GM21360 (cell line): ENCODE results near the gene ACTR3C.

Experiments
- ATAC-seq: cut with Tn5 transposase; IDR thresholded peaks from one replicate; pipeline ENCODE4 v1.9.1; 2021; ENCODE audit warnings: mild to moderate bottlenecking, moderate library complexity; ENCODE audit not compliant: unreplicated experiment

Gene ACTR3C

DNA sequence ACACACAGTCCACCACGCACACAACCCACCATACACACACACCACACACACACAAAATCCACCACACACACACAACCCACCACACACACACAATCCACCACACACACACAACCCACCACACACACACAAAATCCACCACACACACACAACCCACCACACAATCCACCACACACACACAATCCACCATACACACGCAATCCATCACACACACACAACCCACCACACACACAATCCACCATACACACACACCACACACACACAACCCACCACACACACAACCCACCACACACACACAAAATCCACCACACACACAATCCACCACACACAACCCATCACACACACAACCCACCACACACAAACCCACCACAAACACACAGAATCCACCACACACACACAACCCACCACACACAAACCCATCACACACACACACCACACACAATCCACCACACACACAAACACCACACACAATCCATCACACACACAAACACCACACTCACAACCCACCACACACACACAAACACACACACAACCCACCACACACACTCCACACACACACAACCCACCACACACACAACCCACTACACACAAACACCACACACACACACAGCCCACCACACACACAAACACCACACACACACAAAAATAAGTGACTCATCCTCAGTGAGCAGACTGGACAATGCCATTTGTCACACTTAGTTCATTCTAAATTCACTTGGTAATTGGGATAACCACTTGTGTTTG lies 36.4 kb upstream of the ACTR3C start:
- no peak for ATAC-seq

GRCh38 chr7:150358988-150359621 lies 35.8 kb upstream of the ACTR3C start:
- ATAC-seq = no peak

GRCh38 chr7:150358433-150358832 lies 35.1 kb upstream of the ACTR3C start:
- no peak for ATAC-seq

- ATAC-seq = peak; percentile 2
Measured at GRCh38 chr7:150357771-150358427, 34.6 kb upstream of the ACTR3C start.

GRCh38 chr7:150357270-150357669 lies 33.9 kb upstream of the ACTR3C start:
- ATAC-seq = peak; percentile 52

GRCh38 chr7:150356265-150356897 lies 33.0 kb upstream of the ACTR3C start:
- no peak for ATAC-seq

DNA sequence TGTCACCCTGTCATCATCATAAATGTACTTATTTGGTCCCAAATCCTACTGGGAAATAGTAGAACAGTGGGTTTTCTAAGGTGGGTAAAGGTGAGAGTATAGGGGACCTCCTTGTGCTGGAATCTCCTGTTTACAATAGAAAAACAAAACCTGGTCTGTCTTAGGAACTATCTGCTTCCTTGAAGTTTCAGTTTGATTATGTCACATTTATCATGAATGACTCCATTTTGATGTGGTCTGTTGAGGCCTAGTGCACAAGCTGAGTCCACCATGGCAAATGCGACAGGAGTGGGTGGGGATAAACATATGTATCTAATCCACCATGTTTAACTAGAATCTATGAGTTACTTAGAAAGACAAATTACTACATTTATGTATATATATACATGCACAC lies 32.3 kb upstream of the ACTR3C start:
- ATAC-seq = no peak

DNA sequence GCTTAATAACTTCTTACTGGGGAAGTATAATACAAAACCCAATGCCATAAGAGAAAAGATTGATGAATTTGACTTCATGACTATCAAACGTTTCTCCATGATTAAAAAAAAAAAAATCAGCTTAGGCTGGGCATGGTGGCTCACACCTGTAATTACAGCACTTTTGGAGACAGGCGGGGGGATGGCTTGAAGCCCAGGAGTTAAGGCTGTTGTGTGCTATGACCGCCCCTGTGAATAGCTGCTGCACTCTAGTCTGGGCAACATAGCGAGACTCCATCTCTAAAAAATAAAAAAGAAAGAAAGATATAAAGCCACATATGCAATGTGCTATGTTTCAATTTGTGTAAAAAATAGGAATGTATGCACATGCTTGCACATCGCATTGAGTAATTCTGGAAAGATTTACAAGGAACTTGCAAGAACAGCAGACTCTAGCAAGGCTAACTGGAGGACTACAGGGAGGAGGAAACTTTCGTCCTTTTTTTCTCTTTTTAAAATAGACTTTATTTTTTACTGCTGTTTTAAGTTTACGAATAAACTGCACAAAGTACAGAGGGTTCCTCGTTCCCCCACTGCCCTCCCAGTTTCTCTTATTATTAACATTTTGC lies 28.3 kb upstream of the ACTR3C start:
- no peak for ATAC-seq

DNA sequence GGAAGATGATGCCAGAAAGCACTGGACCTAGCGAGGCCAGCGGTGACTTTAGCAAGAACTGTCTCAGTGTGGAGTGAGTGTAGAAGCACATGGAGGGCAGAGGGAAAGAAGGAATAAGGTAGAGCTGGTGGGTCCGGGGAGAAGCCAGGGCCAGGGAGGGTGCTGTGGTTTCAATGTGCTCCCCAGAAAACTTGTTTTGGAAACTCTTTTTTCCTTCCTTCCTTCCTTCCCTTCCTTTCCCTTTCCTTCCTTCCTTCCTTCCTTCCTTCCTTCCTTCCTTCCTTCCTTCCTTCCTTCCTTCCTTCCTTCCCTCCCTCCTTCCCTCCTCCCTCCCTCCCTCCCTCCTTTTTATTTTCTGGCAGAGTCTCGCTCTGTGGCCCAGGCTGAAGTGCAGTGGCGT lies 23.6 kb upstream of the ACTR3C start:
- no peak for ATAC-seq

DNA sequence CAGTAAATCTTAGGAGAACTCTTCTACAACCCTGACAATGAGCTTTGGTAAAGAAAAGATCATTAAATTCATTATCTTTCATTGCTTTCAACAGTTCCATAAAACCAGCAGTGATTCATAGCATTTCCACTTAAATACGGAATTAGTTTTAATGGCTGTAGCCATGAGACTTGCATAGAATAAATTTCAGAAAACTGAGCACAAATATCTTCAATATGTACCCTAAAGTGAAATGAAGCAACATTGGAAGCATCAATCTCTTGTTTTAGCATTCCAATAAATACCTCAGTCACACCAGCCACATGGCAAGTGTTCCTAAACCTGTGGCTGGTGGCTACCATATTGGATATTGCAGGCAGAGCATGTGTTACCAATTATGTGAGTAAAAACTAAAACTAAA lies 21.7 kb upstream of the ACTR3C start:
- no peak for ATAC-seq

GRCh38 chr7:150344299-150344698 lies 21.0 kb upstream of the ACTR3C start:
- ATAC-seq = no peak

DNA sequence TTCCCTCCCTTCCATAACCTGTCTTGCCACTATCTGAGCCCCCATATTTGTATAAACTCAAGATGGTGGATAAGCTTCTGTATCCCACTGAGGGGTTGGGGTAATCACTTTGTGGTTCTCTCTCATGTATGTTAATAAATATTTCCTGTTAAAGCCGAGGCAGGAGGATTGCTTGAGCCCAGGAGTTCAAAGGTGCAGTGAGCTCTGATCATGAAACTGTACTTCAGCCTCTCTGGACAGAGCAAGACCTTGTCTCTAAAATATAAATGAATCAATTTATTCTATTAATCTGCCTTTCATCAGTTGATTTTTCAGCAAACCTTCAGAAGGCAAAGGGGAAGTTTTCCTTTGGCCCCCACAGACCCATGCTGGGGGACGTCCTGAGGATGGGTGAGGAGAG lies 19.9 kb upstream of the ACTR3C start:
- ATAC-seq = no peak

DNA sequence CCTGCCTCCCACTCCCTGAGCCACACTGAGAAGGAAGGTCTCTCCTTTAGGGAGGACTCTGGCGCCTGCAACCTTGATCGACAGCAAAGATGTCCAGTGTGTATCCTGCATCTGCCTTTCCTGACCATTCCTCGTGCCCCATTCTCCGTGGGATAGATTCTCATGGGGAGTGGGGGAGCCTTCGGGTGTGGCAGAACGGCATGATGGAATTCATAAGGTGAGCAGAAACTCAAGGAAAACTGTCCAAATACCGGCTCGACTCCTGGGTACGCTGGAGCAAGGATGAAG lies 18.7 kb upstream of the ACTR3C start:
- no peak for ATAC-seq

DNA sequence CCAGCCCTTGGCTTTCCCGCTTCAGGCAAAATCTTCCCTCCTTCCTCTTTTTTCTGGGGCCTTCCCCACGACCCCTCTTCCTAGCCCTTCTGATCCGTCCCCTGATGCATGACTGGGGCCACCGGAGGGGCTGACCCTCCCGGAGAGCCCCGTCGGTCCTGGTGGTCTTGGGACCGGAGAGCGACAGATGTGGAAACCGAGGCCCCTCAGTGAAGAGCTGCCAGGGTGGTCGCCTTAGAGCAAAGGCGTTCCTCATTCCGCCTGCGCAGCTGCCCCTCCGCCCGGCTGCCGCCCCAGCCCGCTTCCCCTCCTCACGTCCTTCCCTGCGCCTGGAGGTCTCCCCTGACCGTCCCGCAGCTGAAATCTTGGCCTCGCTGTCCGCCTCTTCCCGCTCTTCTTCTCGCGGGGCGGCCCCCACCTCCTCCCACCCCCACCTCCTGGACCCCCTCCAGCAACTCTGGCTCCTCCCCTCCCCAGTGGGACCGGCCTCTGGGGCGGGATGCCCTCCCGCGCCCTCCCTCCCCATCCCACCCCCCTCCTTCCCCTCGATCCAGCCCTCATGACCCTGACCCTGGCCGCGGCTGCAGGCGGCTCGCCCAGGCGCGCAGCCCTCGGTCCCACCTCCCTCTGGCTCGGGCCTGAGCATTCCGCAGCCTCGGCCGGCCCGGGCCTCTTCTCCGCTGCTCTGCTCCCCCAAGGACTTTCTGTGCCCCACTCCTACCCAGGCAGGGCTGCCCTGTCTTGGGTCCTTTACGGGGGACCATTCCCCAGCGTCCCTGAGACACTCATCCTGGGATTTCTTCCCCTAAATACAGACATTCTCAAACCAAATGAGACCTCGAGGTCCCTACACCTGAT lies 18.1 kb upstream of the ACTR3C start, which contains the start of gene RARRES2:
Gene RARRES2 (minus strand): TSS at position 367 of the 858 bp plus-strand sequence. CDS start 1,020 bp downstream, outside the sequence.
- ATAC-seq = no peak

DNA sequence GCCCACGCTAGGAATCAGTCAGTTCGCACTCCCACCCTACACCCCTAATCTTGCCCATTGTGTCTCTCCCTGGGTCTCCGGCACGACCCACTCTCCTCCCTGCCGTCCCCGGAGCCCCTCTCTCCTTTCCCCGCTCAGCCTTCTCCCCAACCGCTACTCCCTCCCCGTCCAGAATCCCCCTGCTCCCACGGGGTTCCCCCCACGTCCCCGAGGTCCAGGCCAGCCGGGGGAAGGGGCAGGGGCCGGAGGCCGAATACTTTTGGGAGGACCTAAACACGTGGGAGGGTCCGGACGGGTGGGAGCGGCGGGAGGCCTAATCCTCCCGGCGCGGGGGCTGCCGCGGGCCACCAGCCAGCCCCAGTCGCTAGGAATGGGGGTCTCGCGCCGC lies 17.5 kb upstream of the ACTR3C start:
- no peak for ATAC-seq

- no peak for ATAC-seq
Measured at GRCh38 chr7:150340024-150340749, 16.8 kb upstream of the ACTR3C start.

DNA sequence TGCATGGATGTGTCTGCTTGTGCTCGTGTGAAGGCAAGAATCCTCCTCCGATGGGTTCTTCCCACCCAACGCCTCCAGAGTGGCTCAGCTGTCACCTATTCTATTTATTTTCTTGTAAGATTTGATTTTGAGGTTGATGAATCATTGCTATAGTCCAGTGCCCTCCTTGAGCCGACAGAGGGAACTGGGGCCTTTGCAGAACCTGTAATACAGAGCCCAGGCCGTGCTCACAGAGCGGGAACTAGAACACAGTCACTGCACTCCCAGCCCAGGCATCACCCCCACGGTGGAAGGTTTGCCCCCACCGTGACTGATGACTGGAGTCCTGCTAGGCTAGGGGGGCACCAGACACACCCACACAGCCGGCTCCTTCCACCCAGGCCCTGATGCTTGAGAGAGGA lies 16.1 kb upstream of the ACTR3C start:
- ATAC-seq = no peak

- ATAC-seq = no peak
Measured at GRCh38 chr7:150338166-150338829, 15.0 kb upstream of the ACTR3C start.

DNA sequence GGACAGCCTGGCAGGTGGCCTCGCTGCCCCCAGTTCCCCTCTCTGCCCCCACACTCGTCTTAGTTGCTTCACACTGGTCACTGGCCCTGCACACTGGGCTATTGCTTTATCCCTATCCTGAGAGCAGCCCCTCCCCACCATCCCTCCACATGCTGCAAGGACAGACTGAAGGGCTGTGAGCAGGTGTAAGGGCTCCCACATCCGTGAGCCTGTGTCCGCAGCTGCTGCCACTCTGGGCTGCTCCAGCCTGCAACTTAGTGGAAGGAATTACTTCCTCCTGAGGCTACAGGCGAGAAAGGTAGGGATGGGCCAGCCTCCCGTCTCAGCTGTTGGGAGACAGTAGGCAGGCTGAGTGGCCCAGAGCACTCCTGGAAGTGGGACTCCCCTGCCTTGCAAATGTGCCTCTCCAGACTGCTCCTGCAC lies 14.3 kb upstream of the ACTR3C start:
- no peak for ATAC-seq
